GM12873 (cell line): ENCODE measurements around the gene AVEN.

Experiments
- TF ChIP-seq, protein P1 (sequence below): IDR thresholded peaks from 2 replicates; pipeline ENCODE4 v1.5.1; 2012; ENCODE audit warnings: low read depth, mild to moderate bottlenecking, moderate library complexity, low read length, control low read depth; ENCODE audit not compliant: insufficient read depth; ENCODE audit errors: missing control alignments

The AVEN gene

DNA sequence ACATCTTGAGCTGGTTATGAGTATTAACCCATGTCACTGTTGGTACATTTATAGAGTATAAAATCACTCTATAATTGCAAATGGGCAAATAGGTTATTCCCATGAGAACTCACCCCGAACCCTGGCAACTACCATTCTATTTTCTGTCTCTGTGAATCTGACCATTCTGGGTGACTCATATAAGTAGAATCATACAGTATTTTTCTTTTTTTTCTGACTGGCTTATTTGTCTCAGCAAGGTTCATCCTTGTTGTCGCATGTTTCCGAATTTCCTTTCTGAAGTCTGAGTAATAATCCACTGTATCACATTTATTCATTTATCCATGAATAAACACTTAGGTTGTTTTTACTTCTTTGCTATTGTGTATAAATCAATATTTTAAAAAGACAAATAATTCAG, 130.6 kb downstream of the AVEN start:
- TF ChIP-seq, protein P1, sequence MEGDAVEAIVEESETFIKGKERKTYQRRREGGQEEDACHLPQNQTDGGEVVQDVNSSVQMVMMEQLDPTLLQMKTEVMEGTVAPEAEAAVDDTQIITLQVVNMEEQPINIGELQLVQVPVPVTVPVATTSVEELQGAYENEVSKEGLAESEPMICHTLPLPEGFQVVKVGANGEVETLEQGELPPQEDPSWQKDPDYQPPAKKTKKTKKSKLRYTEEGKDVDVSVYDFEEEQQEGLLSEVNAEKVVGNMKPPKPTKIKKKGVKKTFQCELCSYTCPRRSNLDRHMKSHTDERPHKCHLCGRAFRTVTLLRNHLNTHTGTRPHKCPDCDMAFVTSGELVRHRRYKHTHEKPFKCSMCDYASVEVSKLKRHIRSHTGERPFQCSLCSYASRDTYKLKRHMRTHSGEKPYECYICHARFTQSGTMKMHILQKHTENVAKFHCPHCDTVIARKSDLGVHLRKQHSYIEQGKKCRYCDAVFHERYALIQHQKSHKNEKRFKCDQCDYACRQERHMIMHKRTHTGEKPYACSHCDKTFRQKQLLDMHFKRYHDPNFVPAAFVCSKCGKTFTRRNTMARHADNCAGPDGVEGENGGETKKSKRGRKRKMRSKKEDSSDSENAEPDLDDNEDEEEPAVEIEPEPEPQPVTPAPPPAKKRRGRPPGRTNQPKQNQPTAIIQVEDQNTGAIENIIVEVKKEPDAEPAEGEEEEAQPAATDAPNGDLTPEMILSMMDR, result no peak

DNA sequence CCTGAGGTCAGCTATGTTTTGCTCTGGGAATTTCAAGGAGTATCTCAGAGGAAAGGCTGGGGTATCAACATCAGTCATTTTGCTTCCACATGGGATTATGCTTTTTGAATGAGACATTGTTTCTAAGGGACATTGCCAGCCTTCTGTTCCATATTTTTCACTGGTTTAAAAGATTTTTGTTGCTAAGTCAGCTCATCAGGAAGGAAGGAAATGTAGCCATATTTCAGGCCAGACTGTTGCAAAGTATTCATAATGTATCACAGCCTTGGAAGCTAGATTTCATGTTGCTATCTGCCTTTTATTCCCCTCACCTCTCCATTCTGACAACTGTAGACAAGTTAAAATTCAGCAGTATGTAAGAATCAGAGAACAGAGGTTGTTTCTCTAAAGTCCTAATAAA, 131.7 kb downstream of the AVEN start:
- TF ChIP-seq, protein P1, result no peak

DNA sequence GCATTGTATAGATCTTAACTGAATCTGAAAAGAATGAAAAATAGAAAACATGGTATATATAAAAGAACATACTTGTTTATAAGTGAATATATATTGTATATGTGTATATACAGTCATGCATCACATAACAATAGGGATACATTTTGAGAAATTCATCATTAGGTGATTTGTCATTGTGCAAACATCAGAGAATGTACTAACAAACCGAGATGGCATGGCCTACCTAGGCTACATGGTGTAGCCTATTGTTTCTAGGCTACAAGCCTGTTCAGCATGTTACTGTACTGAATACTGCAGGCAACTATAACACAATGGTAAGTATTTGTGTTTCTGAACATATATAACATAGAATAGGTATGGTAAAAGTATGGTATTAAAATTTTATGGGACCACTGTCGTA, 135.3 kb downstream of the AVEN start:
- TF ChIP-seq, protein P1, result no peak

DNA sequence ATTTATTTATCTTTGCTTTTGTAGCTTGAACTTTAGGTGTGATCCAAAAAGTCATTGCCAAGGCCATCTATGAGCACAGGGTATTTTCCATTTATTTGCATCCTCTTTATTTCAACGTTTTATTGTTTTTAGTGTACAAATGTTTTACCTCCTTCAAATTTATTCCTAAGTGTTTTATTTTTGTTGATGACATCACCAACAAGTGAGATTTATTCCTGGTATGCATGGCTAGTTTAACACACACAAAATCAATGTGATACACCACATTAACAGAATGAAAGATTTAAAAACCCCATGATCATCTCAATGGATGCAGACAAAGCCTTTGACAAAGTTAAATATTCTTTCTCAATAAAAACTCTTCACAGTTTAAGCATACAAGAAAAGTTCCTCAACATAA, 137.0 kb downstream of the AVEN start:
- TF ChIP-seq, protein P1, result no peak

DNA sequence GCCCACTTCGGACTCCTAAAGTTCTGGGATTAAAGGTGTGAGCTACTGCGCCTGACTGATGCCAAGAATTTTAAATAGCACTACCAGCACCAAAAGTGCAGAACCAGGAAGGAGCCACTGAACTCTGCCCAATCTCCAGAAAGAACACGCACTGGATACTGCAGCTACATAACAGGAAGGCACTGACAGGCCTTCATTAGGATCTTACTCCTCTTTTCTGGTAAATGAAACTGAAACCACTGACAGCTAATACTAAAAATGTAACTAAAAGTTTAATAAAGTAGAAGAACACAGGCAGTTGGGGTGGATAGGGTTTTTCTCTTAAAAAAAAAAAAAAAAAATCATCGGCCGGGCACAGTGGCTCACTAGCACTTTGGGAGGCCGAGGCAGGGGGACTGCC, 144.8 kb downstream of the AVEN start:
- TF ChIP-seq, protein P1, result no peak

DNA sequence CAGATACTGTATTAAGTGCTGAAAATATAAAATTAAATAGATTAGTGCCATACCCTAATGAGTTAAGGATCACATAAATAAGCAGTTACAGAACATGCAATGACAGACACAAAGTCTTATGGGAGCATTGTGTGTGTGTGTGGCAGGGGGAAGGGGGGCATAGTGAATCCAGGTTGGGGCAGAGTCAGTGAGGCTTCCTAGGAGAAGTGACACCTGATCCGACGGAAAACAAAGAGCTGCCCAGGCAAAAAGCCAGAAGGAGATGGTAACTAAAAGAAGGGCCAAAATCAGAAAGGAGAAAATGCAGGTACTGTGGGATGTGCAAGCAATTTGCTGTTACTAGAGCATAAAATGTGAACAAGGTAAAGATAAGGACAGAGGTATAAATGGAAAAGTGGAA, 150.8 kb downstream of the AVEN start:
- TF ChIP-seq, protein P1, result no peak

DNA sequence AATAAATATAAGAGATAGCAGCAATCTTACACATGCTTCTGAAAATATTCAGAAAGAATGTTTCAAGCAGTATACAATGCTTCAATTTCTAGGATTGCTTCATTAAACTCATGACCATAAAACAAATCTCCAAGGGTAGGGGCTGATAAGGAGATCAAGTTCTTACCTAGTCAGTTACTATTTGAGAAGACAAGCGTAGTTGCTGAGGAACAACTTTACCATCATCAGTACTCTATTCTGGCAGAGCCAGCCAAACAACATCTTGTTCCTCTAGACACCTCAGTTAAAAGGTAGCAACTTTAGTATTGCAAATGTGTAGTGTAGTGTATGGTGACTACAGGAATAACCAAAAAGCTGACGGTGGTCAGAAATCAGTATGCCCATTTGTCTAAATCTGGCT, 156.1 kb downstream of the AVEN start:
- TF ChIP-seq, protein P1, result no peak
